Measurements from ENCODE around the gene HIVEP3. TPM values are rescaled to one million over a fixed set of nuclear protein-coding genes. Genes with fewer than 3 reads are reported as not detected.

Gene HIVEP3
- total RNA-seq, 4 donors from 2014 or later, result 6.1 to 10.1 (median 7.8) TPM

DNA sequence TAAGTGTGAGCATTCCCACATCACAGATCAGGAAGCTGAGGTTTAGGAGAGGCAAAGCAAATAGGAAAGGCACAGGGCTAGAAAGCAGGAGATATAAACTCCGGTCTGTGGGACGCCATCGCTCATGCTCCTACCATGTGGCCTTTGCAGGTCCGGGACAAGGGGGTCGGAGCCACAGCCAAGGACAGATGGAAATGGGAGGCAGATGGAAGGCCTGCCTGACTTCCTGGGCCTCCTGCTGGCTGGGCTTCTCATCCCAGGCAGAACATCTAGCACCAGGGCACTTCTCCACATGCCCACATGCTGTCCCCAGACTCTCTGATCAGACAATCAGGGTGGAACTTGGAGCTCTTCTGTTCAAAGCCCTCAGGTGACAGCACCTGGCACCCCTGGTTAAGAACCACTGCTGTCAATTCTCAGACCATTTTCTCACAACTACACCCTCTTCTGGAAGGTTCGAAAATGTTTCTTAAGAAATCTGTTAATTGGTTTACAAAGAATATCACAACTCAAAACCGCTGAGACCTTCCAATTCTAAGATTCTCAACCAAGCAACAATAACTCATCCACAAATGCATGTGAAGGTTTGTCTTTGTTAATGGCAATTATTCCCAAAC is 260.9 kb downstream of the HIVEP3 start:
- no peak for ATAC-seq (ENCODE audit: low FRiP score)
- DNase-seq (ENCODE audit: low spot score), result no peak
- TF ChIP-seq, protein P1, sequence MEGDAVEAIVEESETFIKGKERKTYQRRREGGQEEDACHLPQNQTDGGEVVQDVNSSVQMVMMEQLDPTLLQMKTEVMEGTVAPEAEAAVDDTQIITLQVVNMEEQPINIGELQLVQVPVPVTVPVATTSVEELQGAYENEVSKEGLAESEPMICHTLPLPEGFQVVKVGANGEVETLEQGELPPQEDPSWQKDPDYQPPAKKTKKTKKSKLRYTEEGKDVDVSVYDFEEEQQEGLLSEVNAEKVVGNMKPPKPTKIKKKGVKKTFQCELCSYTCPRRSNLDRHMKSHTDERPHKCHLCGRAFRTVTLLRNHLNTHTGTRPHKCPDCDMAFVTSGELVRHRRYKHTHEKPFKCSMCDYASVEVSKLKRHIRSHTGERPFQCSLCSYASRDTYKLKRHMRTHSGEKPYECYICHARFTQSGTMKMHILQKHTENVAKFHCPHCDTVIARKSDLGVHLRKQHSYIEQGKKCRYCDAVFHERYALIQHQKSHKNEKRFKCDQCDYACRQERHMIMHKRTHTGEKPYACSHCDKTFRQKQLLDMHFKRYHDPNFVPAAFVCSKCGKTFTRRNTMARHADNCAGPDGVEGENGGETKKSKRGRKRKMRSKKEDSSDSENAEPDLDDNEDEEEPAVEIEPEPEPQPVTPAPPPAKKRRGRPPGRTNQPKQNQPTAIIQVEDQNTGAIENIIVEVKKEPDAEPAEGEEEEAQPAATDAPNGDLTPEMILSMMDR (IDR thresholded peaks at IDR 0.05), result no peak

DNA sequence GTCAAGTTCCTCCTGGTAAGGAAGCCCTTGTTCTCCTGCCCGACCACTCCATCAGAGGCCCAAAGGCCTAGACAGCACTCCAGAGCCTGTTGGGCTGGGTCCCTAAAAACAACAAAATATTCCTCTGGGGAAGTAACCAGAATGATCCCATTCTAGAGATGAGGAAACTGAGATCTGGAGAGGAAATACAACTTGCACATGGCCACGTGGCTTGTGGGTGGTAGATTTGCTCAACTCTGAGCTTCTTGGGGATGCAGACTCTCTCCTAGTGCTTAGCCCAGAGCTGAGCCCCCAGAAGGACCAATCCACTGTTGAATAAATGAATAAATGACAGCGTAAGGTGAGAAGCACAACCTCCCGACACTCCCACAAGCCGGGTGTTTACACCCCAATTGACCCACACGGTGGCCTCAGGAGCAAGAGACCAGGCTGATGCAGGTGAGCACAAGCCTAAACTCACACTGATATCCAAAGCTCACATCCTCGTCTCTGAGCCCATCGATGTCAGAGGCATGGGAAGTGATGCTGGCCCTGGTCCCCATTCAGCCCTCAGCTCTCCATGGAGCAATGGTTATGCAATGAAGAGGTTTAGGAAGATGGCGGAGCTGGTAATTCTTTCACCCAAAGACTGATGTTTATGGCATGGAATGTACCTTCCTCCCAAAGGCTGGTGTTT is 261.8 kb downstream of the HIVEP3 start:
- TF ChIP-seq, protein P1 (IDR thresholded peaks at IDR 0.05), result no peak
- DNase-seq (ENCODE audit: low spot score) (no peak), ATAC-seq (ENCODE audit: low FRiP score) (no peak)

DNA sequence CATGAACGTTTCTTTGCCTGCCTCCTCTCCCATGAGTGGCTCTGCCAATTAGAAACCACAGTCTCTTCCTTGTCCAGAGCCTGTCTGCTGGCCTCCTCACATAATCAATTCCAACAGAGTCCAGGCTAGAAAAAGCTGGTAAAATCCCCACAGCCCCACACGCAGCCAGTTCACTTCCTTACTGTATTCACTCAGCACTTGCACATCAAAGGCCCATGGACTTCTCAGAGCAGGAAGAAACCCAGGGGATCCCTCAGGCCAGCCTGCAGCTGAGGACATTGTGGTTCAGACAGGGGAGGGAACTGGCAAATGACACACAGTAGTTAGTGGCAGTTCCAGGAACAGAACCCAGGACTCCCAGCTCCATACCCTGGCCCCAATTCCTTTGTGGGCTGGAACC is 262.7 kb downstream of the HIVEP3 start:
- TF ChIP-seq, protein P1 (IDR thresholded peaks at IDR 0.05), result no peak
- no peak for ATAC-seq (ENCODE audit: low FRiP score)

DNA sequence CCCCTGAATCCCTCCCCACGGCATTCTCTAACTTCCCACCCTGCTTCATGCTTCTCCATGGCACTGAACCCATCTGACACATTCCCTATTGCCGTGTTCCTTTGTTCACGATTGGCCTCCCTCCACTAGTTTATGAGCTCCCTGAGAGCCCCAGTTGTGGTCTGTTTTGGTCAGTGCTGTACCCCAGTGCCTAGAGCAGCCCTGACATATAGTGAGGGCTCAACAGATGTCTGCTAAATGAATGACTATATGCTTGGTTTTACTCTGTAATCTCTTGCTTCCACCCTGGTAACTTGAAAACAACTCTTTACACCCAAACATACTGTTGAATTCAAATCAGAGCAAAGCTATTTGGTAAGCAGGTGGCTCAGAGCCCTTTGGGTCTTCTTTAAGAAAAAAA is 263.1 kb downstream of the HIVEP3 start:
- no peak for ATAC-seq (ENCODE audit: low FRiP score)
- no peak for DNase-seq (ENCODE audit: low spot score)
- TF ChIP-seq, protein P1 (IDR thresholded peaks at IDR 0.05), result no peak

More for the DNA sequence above, 262.7 kb downstream of the HIVEP3 start:
- no peak for DNase-seq (ENCODE audit: low spot score)

DNA sequence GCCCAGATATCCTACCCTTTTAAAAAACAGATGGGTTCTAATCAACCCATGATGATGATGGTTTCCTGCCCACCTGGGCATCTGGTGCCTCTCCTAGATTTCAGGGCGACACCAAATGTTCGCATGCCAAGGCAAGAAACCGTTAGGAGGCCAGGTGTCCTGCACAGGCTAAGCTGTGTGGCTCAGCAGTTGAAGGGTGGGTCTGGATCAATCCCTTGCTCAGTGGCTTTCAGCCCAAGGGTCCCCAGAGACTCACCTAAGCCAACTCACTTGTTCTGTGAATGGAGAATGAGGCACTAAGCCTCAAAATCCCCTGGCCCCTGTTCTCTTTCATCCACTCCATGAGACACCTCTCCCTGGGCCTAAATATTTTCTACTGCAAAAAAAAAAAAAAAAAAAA is 265.1 kb downstream of the HIVEP3 start:
- no peak for DNase-seq (ENCODE audit: low spot score)
- TF ChIP-seq, protein P1 (IDR thresholded peaks at IDR 0.05), result no peak
- ATAC-seq (ENCODE audit: low FRiP score), result no peak

DNA sequence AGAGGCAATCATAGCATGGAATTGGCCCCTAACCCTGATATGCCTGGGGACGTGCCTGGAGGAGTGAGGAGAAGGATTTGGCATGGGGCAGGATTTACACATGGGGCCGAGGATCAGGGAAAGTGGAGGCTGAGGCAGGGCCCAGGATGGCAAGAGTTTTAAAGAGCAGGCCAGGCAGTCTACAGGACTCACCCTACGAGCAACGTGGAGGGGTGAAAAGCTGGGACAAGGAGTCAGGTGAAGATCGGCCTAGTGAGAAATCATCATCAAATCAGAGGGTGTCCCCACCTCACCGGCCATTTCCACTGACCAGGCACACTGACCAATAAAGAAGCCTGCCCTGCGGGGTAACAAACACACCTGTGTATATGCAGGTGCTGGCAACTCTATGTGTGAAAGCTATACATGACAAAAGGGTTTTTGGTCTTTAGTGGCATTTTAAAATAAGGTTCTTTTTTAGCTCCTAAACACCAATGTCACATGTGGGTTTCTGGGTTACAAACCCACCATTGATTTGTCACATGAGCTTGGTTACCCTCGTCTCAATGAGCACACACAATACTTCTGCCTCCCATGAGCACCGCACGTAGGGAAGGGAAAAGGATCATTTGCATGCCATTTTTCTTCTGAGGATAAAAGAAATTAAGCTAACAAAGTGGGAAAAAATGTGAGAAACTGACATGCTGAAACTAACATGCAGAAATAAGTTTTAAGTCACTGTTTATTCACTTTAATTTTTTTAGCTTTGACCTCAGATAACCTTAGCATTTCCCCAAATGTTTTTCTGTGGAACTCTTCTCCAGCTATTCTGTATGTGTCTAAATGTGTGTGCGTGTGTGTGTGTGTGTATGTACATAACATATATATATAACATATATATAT is 266.1 kb downstream of the HIVEP3 start:
- TF ChIP-seq, protein P1 (IDR thresholded peaks at IDR 0.05), result no peak
- ATAC-seq (ENCODE audit: low FRiP score) (no peak), DNase-seq (ENCODE audit: low spot score) (no peak)

All from omental fat pad (tissue), 4 donors.